GM19324 (cell line): ENCODE results near the gene AQP3.
"Not testable (repeated sequence)": the region's sequence is repeated elsewhere in the genome, so short reads cannot be mapped to it uniquely, and the experiment has no call there.

ENCODE experiments used
- ATAC-seq: cut with Tn5 transposase; IDR thresholded peaks from one replicate; pipeline ENCODE4 v1.9.1; 2021; ENCODE audit warnings: mild to moderate bottlenecking, moderate library complexity; ENCODE audit not compliant: unreplicated experiment, low FRiP score

The AQP3 gene

DNA sequence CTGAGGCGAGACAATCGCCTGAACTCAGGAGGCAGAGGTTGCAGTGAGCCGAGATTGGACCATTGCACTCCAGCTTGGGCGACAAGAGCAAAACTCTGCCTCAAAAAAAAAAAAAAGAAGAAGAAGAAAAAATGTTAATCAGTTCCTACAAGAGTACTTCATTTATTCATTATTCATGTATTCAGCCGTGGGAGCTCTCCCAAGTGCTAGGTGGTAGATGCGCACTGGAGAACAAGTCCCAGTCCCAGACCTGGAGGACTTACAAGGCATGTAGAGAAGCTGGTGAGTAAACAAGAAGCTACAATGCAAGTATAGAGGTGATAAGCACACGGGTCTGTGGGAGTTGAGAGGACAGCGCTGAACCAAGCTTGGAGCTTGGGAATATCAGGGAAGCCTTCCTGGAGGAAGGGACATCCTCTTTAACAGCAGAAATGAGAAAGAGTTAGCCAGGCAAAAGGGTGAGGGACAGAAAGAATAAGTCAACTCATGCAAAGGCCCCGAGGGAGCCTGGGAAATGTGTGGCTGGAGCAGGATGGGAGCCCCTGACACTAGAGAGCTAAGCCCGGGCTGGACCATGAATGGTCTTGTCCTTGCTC, 27.6 kb downstream of the AQP3 start:
- no peak for ATAC-seq

DNA sequence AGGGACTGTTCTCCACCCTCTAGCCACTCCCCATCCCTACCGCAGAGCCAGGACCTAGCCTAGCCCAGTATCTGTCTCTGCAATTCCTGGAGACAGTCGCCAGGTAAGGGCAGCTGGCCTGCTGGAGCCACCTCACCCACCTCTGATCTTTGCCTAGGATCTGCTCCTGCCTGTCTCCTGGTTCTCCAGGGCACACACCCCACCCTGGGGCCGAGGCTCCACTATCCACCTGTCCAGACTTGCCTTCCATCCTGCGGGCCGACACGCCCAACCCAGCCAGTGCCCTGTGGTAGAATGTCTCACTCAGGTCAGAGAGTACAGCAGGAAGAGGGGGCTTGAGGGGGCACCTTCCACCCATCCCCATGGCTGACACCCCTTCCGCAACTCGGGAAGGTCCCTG, 29.3 kb downstream of the AQP3 start:
- ATAC-seq: no peak

DNA sequence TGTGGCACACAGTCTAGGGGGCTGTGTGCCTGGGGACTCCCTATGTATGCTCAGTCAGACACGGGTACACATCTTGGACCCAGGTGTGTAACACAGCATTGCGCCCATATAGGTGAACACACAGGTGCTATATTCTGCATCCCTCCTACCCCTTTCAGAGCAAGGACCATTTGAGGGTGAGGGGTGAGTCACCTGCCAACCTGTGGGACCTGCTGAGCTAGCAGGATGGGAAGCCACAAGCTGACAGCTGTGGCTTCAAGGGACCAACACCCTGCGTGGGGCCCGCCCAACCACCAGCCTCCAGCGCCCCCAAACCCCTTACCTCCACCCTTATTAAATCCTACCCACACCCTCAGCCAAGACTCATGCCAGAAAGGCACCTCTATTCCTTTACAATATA, 30.4 kb downstream of the AQP3 start:
- ATAC-seq: no peak

- peak; percentile 63 for ATAC-seq
Observed at GRCh38 chr9:33415501-33416038, 31.8 kb downstream of the AQP3 start.

DNA sequence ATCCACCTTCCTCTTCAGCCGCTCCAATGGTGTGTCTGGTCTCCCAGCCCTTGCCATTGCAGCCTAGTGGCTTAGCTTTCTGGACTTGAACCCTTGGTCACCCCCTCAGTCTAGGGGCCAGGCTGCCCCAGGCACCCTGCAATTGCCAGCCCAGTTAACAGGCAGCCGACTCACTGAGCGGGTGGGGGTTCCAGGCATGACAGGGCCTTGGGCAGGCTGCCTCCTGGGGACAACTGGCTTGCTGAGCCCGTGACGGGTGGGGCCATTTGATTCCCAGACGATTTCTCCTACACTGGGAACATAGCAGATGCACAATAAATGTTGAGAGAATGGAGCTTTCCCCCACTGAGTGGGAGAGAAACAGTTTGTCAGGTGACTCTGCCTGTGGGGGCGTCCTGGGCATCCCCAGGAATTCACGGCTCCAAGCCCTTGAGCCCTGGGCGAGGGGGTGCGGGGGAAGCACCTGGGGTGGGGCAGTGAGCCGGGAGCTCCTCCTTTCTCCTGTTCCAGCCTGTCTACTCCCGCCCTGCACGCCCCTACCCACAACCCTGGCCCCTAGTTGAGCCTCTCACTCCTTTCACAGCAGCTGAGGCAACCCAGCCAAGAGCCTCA, 32.4 kb downstream of the AQP3 start:
- ATAC-seq: no peak

- ATAC-seq: no peak
Observed at GRCh38 chr9:33414268-33414667, 33.1 kb downstream of the AQP3 start.

DNA sequence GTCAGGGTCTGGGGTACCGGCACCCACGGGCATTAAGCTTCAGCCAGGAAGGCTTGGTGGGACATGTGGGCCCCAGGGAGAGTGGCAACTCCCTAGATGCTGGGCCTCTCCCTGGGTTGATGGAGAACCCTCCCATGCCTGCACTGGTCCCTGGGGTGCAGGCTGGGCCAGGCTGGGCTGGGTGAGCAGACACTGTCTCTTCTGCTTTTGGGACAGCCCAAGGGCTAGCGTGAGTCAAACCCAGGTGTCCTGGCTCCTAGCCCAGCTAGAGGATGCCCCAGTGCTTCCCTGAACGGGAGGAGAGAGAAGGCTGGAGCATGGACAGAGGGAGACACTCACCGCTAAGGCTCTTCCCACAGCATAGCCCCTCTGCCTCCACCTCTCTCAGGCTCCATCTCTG, 39.3 kb downstream of the AQP3 start:
- ATAC-seq: no peak

- ATAC-seq: no peak
Observed at GRCh38 chr9:33407061-33407460, 40.3 kb downstream of the AQP3 start.

- ATAC-seq: no peak
Observed at GRCh38 chr9:33404788-33405362, 42.5 kb downstream of the AQP3 start.

DNA sequence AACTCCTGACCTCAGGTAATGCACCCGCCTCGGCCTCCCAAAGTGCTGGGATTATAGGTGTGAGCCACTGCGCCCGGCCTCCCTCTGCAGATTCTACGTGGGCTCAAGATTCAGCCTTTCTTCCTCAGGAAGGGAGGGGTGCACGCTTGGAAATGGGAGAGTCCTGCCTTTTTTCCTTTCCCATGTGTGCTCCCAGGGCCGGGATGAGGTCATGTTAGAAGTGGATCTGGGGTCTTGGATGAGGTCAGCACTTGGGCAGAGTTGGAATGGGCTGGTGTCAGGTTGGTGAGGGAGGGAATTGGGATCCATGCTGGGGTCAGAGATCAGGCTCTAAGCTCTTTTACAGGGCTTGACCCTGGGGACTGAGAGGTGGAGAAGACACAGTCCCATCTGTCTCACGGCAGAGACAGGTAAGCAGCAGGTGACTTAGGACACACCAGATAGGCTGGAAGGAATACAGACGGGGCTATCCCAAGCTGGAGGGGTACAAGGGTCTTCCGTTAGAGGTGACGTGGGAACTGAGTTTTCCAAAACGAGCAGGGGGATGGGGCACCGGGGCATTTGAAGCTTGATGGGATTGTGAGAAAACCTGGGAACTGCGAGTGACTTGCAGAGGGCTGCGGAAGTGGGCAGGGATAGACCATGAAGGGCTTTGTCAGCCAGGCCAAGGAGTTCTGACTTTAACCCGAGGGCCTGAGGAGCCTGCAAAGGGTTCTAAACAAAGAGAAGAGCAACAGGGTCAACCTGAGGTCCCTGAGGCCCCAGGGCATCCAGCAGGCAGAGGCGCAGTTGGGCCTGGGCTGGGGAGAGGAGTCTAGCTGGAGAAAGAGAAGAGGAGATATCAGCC, 43.2 kb downstream of the AQP3 start:
- no peak for ATAC-seq

GRCh38 chr9:33402371-33402770, 45.0 kb downstream of the AQP3 start, which contains the start of gene AQP7:
Gene AQP7 (minus strand): TSS chr9:33402568. CDS start chr9:33401262, 1,306 bp downstream.
- ATAC-seq: not testable (repeated sequence)

GRCh38 chr9:33401809-33402208, 45.6 kb downstream of the AQP3 start:
- ATAC-seq: not testable (repeated sequence)

- ATAC-seq: not testable (repeated sequence)
Observed at GRCh38 chr9:33399047-33399446, 48.3 kb downstream of the AQP3 start.

GRCh38 chr9:33397801-33398200, 49.6 kb downstream of the AQP3 start:
- ATAC-seq: not testable (repeated sequence)

GRCh38 chr9:33395159-33395879, 52.1 kb downstream of the AQP3 start:
- not testable (repeated sequence) for ATAC-seq

DNA sequence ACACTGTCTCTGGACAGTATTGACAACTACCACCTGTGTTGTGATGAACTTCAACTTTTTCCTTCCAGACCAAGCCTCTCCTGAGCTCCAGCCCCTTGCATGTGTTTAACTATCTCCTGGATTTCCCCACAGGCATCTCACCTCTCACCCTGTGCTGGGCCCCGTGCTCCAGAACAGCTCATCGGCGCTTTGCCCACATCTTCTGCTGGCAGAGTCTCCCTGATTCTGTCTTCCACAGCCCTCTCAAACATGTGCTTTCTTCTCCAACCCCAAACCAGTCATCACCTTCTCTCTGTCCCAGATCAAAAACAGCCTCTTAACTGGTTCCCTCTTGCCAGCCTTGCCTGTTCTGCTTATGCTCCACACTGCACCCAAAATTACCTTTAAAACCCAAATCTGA, 53.4 kb downstream of the AQP3 start:
- ATAC-seq: not testable (repeated sequence)

- ATAC-seq: no peak
Observed at GRCh38 chr9:33393581-33393980, 53.8 kb downstream of the AQP3 start.

DNA sequence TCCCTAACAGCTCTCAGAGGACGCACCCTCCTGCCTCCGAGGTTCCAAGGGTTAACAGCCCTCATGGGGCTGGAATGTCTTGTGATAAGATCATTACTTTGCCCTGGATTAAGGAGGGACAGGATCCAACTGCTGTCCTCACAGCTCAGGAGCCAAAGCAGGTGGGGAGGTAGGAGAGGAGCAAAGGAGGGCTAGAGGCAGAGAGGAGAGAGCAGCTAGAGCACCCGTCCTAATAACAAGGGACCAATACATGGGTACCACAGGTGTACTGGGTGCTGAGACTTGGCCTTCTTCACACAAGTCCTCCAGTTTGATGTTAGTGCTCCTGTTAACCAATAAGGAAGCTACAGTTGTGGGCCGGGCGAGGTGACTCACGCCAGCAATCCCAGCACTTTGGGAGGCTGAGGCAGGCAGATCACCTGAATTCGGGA, 54.8 kb downstream of the AQP3 start:
- ATAC-seq: not testable (repeated sequence)
